GM21381 (cell line): ENCODE data around the gene COL25A1.

Source experiments
- ATAC-seq: cut with Tn5 transposase; IDR thresholded peaks from one replicate; pipeline ENCODE4 v1.9.1; 2021; ENCODE audit warnings: mild to moderate bottlenecking, moderate library complexity; ENCODE audit not compliant: unreplicated experiment

Gene COL25A1

DNA sequence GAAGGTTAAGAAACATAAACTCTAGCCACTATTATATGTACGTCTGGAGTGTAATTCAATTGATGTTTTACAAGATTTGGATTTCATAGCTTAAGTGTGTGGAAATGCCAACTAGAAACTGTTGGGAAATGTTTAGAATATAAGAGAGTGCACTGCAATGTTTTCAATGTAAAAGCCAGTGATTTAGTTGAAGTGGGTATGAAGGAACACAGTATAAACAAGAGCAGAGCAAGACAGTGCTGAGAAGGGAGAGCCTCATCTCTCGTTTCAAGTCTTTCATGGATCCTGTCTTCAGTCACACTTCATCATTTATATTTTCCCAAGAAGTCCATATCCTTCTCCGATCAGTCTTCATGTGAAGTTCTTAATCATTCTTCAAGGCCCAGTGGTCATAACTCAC is 375.7 kb downstream of the COL25A1 start:
- ATAC-seq = no peak

DNA sequence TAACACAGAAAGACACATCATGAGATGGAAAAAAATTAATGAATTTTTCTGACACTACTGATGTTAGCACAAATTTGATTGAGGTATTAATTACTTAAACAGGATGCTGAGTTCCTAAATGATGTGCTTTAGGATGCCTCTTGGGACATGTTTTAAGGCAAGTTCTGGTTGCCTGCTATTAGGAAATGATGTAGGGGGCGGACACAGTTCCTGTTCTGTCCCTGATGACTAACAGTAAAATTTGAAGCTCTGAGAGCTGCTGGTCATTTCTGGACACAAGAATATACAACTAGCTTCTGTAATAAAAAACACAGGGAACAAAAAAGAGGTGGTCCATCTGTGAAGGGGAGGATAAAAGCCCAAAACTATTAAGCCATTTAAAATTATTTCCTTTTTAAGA is 376.4 kb downstream of the COL25A1 start:
- ATAC-seq = no peak

DNA sequence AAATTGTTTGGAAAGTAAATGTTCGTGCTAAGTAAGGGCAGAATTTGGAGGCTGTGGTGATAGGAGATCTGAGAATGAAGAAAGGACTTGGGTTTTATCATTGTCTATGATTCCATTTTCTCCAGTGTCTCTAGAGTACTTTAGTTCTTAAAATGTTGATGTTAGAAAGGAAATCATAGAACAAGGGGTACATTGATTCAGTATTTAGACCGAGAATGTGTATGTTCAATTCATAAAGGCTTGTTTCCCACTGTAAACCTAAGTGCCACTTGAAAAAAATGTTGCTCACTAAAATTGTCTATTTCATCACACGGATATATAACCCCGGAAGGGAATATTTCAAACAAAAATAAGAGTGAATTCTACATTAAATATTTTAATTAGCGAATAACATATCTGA is 380.3 kb downstream of the COL25A1 start:
- ATAC-seq = no peak

DNA sequence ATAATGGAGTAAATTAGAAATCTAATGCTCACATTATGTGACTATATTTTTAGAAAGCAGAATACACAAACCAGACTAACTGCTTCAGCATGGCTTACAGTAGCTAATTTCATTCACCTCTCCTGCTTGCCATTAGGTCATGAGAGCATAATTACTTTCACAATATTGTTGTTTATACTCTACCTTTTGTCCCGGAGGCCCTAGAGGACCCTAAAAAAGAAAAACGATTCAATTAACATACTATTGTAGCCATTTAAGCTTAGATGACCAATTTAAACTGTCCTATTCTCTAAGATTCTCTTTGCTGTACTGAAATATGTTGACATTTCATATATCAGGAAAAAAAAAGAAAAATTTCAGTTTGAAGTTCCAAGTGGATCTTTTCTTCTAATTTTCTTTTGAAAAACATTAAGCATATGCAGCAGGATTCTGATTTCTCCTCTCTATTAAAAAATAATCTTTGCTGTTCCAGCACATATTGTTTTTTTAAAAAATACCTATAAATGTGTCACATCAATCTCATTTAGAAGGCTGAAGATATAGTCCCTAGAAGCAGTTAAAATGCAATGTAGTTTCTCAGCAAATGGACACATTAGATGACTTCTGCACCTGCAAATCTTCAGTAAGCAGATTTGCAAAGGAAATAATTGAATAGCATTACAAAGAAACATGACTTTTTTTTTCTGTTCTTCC is 381.9 kb downstream of the COL25A1 start:
- no peak for ATAC-seq

DNA sequence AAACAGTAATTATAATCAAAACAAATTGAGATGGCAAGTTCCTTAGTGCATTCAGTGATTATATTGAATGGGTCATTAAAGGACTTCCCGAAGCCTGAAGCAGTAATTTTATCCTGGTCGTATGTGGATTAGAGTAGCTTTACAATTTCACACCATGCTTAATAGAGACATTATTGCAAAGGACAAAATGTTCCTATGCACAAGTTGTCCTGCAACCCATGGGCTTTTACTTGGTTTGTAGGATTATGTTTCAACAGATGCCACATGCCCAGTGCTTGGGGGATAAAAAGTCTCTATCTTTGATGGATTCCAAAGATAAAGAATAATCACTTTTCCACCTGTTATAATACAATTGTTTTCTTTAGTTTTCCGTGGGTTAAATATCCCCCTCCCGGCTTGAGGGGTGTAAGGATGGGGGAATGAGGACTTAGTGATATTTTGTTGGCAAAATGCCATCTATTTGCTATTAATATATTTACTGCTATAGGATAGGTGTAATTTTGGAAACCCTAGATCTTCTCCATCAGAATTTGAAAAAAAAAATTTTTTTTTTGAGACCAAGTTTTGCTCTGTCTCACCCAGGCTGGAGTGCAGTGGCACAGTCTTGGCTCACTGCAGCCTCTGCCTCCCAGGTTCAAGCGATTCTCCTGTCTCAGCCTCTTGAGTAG is 383.1 kb downstream of the COL25A1 start:
- ATAC-seq = no peak

DNA sequence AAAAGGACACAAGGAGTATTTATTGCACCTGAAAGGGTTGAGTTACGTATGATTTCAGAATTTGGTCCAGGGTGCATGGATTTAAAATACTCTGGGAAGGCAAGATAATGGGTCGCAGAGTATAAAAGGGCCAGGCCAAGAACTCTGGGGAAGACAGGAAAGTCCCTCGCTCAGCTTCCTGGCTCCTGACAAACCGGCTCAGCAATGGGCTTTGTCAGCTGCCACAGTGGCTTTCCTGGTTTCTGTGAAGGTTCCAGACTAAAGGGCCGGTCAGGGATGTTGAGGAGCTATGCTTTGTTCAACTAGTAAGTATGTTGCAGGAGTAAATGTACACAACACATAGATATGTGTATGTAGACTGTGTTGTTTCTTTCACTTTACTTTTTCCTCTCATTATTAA is 385.2 kb downstream of the COL25A1 start:
- no peak for ATAC-seq

DNA sequence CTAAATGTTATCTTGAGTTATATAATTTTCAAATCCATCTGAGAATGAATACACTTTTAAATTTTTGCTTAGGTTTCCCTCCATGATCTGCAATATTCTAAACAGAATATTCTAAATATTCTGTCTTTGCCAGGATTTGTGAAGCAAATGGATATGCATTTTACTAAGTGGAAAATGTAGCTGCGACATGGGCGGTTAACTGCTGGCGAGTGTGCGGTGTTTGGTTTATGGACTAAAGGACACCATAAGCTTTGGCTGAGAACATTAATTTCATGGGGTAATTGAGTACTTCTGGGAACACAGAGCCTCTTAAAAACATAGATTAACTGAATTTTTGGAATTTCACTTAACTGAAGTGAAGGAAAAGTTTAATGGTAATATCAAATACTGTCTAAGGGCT is 385.8 kb downstream of the COL25A1 start:
- no peak for ATAC-seq

DNA sequence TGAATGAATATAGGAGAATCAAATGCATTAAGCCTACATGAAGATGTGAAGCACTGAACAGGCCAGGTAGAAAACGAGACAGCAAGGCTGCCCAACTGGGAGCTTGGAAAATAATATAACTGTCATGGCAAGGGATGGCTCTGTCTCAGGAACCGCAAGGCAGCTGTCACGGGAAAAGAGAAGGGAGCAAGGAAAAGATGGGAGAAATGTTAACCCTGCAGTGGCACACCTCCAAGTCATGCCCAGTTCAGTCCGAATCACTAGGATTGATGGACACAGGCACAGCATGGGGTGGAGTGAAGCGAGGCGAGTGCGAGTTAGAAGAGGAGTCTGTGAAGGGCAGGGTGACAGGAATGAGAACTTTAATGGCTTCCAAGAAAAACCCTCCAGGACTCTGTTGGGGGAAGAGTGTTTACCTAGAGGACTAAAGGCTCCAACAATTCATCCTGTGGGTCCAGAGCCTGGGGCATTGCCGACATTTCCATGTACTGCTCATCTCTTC is 395.5 kb downstream of the COL25A1 start:
- ATAC-seq = no peak

DNA sequence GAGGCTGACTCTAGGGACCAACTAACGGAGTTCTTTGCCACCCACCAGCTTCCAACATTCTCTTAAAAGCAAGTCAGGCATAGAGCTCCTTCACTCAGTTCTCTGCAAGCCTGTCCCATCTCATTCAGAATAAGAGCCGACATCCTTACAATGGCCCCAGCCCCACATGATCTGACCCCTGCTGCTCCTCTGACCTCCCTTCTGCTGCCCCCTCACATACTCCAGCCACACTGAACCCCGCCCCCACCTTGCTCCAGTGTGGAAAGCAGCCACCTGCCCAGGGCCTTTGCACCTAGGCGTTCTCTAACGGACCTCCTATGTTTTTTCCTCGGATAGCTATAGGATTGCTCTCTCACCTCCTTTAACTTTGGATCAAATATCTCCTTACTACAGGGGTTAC is 396.5 kb downstream of the COL25A1 start:
- ATAC-seq = no peak

DNA sequence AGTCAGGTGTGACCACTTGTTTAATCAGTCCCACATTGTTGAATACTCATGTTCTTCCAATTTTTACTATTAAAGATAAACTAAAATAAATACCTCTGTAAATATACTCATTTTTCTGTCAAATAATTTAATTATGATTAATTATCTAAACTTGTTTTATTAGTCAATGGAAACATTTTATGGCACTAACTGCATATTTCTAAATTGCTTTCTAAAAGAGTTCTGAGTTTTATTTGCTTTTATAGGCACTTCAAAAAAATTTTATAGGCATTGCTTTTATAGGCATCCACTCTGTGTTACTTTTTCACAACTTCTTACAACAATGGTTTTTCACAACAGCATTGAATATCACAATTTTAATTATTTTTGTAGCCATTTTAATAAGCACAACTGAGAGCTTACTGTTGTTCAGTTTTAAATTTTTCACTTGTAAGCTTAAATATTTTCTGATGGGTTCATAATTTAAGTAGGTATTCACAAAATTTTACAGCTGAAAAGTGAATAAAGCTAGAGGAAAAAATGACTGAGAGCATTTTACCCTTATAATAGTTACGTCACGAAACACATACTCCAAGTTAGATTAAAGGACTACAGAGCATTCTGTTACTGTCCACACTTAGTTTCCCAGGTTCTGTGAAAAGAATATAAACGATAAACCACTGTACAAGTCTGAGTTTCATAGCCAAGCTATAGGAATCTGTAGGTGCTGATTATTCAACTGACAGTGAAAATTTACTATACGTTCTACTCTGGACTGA is 398.8 kb downstream of the COL25A1 start:
- ATAC-seq = no peak

DNA sequence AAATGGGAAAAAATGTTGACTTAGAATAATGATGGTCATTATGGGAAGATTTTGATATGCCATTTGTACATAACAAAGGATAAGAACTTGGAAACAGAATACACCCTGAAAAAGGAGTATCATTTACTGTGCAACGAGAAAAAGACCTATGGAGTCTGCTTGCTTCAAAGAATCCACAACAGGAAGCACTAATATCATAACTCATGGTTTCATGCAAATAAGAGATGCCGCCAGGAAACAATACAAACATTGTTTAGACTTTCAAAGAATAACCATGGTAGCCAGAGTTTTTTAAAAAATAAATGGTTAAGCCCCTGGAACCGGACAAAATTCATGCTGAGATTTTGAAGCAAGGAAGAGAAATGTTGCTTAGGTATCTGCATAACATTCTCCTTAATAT is 399.7 kb downstream of the COL25A1 start:
- no peak for ATAC-seq

DNA sequence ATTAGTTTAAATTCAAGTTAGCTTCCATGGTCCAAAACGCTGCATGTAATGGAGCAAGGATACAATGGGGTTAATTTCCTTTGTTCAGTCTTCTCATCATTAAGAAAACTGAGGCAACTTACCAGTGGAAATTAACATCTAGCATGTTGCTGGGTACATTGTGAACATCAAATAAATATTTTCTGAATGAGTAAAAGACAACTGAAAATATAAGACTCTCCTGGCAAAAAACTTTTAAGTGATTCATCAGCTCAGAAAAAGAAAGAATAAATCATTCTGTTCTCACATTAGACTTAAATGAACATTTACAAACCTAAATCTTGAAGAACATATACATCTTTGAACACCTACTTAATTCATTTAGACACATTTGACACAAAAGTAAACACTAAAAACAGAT is 401.2 kb downstream of the COL25A1 start:
- no peak for ATAC-seq

DNA sequence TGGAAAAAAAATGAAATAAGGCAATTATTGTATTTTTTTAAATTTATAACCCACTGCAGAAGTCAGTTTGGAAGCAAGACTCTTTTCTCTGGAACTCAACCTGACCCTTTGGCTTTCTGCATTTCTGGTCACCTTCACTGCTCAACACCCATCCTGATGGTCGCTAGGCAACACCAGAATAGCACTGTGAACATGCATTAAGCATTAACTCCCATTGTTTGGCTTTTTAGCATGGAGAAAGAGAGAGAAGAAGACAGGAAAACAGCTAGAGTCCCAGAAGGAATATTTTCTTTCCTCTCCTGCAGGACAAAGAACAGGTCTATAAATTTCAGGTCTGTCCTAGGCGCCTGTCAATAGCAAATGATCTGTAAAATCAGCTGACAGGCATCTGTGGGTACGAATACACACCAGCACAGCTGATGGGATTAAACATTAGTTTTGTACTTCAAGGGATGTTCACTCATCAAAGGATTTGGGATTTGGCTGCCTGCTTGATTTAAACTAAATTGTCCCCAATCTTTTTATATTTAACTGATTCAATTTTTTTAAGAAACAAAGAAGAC is 402.4 kb downstream of the COL25A1 start:
- ATAC-seq = no peak

DNA sequence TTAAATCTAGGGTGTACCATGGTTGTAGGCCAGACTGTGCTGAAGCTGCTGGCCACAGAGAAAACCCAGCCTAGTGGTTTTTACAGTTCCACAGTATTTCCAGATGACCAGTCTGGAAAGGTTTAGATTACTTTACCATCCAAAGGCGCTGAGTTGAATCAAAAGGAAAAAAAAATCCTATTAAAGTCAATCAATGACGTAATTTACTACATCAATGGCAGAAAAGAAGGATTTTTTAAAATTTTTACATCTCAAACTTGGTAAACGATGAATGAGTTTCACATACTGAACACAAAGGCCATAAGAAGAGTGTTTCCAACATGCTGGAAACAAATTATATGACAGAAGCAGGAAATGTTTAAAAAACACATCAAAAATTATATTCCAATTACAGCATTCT is 409.0 kb downstream of the COL25A1 start:
- ATAC-seq = no peak

DNA sequence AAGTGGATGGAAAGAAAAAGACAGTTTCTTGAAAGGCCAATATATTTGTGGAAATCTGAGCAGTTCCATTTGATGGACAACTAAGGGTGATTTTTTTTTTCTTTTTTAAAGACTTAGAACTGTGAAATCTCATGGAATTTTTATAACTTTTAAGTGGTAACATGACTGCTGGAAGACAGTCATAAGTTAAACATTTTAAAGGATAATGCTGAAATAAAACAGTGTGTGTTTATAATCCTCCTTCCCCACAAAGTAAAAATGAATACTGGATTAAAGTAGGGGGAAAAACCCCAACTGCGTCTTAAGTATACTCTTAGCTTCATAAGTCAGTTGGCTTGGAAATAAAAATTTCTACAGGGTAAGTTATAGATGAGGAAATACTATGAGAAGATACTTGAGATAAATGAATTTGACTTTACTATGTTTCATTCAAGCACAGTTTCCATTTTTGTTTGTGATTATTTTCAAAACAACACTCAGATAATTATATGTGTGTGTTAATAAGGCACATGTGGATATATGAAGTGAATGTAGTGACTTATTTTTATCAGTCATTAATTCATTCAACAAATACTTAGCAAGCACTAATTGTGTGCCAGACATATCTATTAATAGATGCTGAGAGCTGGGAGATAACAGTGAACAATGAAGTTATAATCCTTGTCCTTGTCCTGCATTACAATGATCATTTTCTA is 410.4 kb downstream of the COL25A1 start:
- no peak for ATAC-seq

DNA sequence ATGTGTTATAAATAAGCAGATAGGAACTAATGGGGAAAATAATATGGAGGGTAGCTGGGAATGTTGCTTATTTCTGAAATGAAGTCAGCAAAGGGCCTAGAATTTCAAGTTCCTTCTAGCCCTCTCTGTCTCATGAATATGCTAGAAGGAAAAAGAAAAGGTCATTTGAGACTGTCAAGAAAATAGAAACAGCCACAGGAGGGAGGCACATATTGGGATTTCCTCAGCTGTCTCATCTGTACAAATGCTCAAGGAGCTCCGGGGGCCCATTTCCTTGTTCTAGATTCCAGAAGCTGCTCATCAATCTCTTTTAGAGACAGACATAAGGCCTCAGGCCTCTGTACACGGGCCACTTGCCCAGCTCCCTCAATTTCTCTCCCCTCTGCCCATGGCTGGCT is 412.0 kb downstream of the COL25A1 start:
- ATAC-seq = no peak

DNA sequence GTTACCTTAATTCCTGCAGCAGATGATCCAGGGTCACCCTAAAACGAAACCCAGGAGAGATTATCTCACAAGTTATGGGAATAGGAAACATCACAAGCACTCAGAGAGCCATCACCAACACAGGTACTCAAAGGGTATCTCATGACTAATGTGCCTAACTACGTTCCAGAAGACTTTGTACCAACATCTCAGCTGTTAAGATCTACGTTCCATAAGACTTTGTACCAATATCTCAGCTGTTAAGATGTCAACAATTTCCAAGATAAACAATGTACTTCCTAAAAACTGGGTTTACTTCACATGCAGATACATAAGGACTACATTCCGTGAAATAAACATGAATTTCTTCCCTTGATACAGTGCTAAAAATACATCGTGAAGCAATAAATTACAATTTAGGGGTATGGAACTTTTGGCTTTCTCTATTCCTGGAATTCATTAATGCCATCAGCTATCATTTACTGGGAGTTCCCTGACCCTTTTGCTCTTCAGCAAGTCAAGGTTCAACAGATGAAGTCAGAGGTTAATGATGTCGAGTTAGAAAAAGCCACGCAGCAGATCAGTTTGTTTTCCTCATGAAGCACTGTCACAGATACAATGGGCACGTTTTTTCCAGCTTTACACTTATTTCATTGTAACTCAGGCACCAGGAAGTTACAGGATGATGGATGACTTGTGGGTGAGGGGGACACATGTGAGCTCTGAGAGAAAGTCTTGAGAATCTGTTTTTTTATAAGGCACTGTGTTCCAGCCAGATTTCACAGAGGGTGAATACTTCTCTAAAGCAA is 412.6 kb downstream of the COL25A1 start:
- no peak for ATAC-seq

DNA sequence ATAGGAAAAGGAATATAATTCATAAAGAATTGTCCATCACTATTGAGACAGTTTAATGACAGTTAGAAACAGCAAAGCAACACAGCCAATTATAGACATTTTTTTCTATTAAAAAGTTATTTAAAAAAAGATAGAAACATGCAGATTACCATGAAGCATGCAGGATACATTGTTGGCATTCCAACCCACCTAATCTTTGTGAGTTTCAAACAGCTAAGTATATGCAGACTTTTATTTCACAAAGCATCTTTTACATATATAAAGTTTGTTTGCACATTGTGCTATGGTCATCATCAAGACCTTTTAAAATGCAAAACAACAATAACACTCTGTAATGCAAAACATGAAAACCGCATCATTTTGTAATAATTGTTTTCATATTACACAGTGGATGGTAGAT is 413.7 kb downstream of the COL25A1 start:
- no peak for ATAC-seq

DNA sequence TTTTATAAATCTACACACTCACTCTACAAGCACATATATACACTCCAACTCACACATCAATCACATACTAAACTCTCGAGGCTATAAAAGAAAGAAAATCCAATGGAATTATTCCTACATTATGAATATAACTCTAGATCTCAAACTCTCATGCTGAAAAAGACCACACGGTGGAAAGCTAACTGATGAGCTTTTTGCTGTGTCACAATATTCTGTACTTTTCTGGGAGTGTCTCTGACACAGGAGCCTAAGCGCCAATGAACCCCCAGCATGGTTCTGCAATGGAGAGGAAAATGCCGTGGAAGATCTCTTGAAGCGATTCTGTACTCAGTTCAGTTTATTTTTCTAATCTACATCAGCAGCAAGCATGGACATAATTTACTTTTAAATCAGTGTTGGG is 415.4 kb downstream of the COL25A1 start:
- no peak for ATAC-seq

DNA sequence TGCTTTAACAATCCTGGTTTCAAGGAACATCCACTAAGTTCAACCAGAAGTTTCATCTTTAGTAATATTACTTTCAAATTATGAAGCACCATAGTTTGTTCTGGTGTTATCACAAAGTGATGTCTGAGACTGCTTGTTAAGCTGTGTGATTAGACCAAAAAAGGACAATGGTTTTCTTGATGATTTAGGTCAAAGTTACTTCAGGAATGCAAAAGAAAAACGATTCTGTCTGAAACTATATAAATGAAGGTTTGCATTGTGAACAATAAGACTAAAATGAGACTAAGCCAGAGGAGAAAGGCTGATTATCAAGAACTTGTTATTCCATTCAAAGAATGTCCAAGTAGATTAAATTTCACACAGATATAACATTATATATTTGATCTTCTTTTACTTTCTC is 417.2 kb downstream of the COL25A1 start:
- no peak for ATAC-seq
